ENCODE results near the gene AQP1. TPM values are rescaled to one million over a fixed set of nuclear protein-coding genes. Genes with fewer than 3 reads are reported as not detected.

The AQP1 gene
- polyA plus RNA-seq, 2 of the 4 experiments (the other 2 are of a cell fraction) = 0.49 to 0.58 TPM

DNA sequence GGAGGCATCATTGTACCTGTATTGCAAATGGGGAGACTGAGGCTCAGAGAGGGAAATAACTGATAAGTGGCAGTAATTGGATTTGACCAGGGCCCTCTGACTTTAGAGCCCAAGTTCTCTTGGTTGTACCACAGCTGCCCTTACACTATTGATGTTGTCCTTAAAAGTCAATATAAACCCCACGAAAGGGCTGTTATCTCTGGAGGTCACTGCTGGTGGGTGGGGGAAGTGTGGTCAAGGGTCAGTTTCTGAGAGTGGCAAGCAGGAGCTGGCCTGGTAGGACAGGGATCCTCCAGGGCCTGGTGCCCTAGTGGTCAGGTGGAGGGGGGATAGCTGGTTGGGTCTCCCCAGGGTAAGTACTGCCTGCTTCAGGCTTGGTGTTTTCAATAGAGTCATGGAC lies 44.2 kb upstream of the AQP1 start:
- ChIA-PET POLR2A (no interaction called here), CTCF (interaction anchor here (1.1 kb wide), 1 partner anchor 11 kb away, joined by 3 read pairs; no protein-coding TSS in a partner anchor)
- DNase-seq (ENCODE audit: low read depth in 1 of 2, low spot score in 1 of 2) (no peak), FAIRE-seq (no peak), ATAC-seq (no peak)
- Histone ChIP-seq H3K9me3 (no peaks in the 10 kb centered on the region), H3K4me1 (no peaks in the 10 kb centered on the region), H3K4me3 (no peak overlapping the region), H3K4me2 (no peak overlapping the region), H3K27ac (no peak overlapping the region)
- WGBS (ENCODE audit: missing lambda C conversion rate) = 89% methylated on average over 1 of the region's 1 CpG
- TF ChIP-seq, protein P1, sequence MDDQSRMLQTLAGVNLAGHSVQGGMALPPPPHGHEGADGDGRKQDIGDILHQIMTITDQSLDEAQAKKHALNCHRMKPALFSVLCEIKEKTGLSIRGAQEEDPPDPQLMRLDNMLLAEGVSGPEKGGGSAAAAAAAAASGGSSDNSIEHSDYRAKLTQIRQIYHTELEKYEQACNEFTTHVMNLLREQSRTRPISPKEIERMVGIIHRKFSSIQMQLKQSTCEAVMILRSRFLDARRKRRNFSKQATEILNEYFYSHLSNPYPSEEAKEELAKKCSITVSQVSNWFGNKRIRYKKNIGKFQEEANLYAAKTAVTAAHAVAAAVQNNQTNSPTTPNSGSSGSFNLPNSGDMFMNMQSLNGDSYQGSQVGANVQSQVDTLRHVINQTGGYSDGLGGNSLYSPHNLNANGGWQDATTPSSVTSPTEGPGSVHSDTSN (IDR thresholded peaks at IDR 0.05) = no peak
- TF ChIP-seq HEYL (CRISPR knock-in tag; IDR thresholded peaks at IDR 0.05) (no peak), ESRRA (IDR thresholded peaks at IDR 0.05; ENCODE audit: borderline replicate concordance, low read length) (no peak), NR3C1 (IDR thresholded peaks at IDR 0.05) (no peak), ZFP36 (IDR thresholded peaks at IDR 0.05; ENCODE audit: borderline replicate concordance, partially characterized antibody) (no peak), RAD21 (conservative IDR thresholded peaks at IDR 0.05 in 1 of 2, IDR thresholded peaks at IDR 0.05 in 1 of 2) (no peak), EP300 (IDR thresholded peaks at IDR 0.05) (no peak), GATA3 (IDR thresholded peaks at IDR 0.05; ENCODE audit: borderline replicate concordance) (no peak), NPAS2 (CRISPR knock-in tag; IDR thresholded peaks at IDR 0.05; ENCODE audit: borderline replicate concordance) (no peak), HOXB13 (CRISPR knock-in tag; IDR thresholded peaks at IDR 0.05; ENCODE audit: low read depth) (no peak), FOSB (CRISPR knock-in tag; IDR thresholded peaks at IDR 0.05) (no peak), ZC3H11A (IDR thresholded peaks at IDR 0.05) (no peak), NFE2L2 (conservative IDR thresholded peaks at IDR 0.05; ENCODE audit: low read length) (no peak), MYC (IDR thresholded peaks at IDR 0.05; ENCODE audit: borderline replicate concordance, low read length) (no peak)
- TF ChIP-seq, protein P2, sequence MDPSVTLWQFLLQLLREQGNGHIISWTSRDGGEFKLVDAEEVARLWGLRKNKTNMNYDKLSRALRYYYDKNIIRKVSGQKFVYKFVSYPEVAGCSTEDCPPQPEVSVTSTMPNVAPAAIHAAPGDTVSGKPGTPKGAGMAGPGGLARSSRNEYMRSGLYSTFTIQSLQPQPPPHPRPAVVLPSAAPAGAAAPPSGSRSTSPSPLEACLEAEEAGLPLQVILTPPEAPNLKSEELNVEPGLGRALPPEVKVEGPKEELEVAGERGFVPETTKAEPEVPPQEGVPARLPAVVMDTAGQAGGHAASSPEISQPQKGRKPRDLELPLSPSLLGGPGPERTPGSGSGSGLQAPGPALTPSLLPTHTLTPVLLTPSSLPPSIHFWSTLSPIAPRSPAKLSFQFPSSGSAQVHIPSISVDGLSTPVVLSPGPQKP (IDR thresholded peaks at IDR 0.05; ENCODE audit: low read depth, low read length) = no peak

DNA sequence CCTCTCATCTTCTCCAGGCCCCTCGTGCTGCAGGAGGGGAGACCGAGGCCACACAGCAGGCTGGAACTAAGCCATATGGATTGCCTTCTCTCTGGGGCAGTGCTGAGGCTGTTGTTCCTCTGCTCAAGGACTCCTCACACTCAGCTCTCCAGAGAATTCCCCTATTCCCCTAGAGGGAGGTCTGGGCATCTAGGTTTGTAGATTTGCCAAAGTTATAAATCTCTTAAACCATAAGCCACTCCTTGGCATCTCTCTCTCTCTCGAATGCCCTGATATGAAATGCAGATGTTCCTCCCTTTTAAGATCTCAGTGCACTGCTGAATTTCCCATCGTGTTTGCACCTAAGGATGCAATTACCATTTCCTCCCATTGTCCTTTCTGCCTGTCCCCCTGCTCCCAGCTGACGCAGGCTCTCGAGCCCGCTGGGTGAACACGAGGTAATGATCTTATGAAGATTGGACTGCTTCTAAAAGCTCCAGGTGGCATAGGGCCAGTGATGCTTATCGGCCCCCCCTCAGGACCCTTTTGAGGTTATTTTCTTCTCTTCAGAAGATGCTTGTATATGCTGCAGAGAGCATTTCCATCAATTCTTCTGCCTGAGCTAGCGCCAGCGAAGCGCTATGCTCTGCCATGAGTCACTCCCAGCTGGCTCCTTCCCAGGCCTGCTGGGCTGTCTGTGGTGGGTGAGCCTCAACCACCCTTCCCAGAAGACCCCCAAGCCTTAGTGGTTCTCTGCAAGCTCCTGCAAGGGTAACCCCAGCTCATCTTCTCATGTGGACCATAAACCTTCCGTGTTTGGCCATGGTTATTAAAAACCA lies 41.6 kb upstream of the AQP1 start:
- POLR2A ChIA-PET = no interaction called here
- Histone ChIP-seq H3K9me3 (no peaks in the 10 kb centered on the region), H3K4me2 (no peak overlapping the region), H3K4me1 (no peaks in the 10 kb centered on the region), H3K4me3 (no peak overlapping the region), H3K27ac (no peak overlapping the region)
- DNase-seq (ENCODE audit: low read depth in 1 of 2, low spot score in 1 of 2) (no peak), ATAC-seq (no peak), FAIRE-seq (no peak)
- WGBS (ENCODE audit: missing lambda C conversion rate) = 83% methylated on average over 13 of the region's 13 CpGs
- no peak for TF ChIP-seq CBX2 (IDR thresholded peaks at IDR 0.05; ENCODE audit: borderline replicate concordance, low read depth)
- TF ChIP-seq ZC3H11A (IDR thresholded peaks at IDR 0.05) = no peak
- no peak for TF ChIP-seq EHF (CRISPR knock-in tag; IDR thresholded peaks at IDR 0.05)
- no peak for TF ChIP-seq HEYL (CRISPR knock-in tag; IDR thresholded peaks at IDR 0.05)
- TF ChIP-seq, protein P3, sequence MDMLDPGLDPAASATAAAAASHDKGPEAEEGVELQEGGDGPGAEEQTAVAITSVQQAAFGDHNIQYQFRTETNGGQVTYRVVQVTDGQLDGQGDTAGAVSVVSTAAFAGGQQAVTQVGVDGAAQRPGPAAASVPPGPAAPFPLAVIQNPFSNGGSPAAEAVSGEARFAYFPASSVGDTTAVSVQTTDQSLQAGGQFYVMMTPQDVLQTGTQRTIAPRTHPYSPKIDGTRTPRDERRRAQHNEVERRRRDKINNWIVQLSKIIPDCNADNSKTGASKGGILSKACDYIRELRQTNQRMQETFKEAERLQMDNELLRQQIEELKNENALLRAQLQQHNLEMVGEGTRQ (IDR thresholded peaks at IDR 0.05) = no peak
- TF ChIP-seq NPAS2 (CRISPR knock-in tag; IDR thresholded peaks at IDR 0.05; ENCODE audit: borderline replicate concordance) = no peak
- TF ChIP-seq CBX8 (IDR thresholded peaks at IDR 0.05) = no peak
- TF ChIP-seq, protein P4, sequence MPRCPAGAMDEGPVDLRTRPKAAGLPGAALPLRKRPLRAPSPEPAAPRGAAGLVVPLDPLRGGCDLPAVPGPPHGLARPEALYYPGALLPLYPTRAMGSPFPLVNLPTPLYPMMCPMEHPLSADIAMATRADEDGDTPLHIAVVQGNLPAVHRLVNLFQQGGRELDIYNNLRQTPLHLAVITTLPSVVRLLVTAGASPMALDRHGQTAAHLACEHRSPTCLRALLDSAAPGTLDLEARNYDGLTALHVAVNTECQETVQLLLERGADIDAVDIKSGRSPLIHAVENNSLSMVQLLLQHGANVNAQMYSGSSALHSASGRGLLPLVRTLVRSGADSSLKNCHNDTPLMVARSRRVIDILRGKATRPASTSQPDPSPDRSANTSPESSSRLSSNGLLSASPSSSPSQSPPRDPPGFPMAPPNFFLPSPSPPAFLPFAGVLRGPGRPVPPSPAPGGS (IDR thresholded peaks at IDR 0.05) = no peak
- no peak for TF ChIP-seq HDAC2 (IDR thresholded peaks at IDR 0.05)
- TF ChIP-seq TP53 (CRISPR knock-in tag; IDR thresholded peaks at IDR 0.05) = no peak
- no peak for TF ChIP-seq KDM1A (IDR thresholded peaks at IDR 0.05; ENCODE audit: low read depth)
- CTCF ChIA-PET = interaction anchor here (0.8 kb wide), 1 partner anchor 213 kb away, joined by 3 read pairs; no protein-coding TSS in a partner anchor

Measured in A549 (cell line).